ENCODE results near the gene RBFOX2. TPM values are rescaled to one million over a fixed set of nuclear protein-coding genes. Genes with fewer than 3 reads are reported as not detected.

RBFOX2 gene
- total and polyA plus RNA-seq, 2 donors (not counting 1 experiment from before 2014, with no cell fraction given) = 173 to 190 TPM

GRCh38 chr22:36069368-36069767, 40.7 kb upstream of the RBFOX2 start:
- no peaks in the 10 kb centered on the region for H3K36me3 ChIP-seq (ENCODE audit: control insufficient read depth, insufficient read depth, low read length)
- DNase-seq (ENCODE audit: low read depth in 2 of 2) = no peak
- H3K79me2 ChIP-seq (ENCODE audit: control insufficient read depth, insufficient read depth, low read length) = no peaks in the 10 kb centered on the region
- no peaks in the 10 kb centered on the region for H3K27me3 ChIP-seq (ENCODE audit: control insufficient read depth, insufficient read depth, low read length)
- TF ChIP-seq CTCF (conservative IDR thresholded peaks at IDR 0.05 in 1 of 2, IDR thresholded peaks at IDR 0.05 in 1 of 2; ENCODE audit: low read depth in 1 of 2, low read length in 2 of 2) (no peak), EZH2 (IDR thresholded peaks at IDR 0.05; ENCODE audit: low read length, missing control alignments) (no peak)
- H3K4me2 ChIP-seq (ENCODE audit: extremely low read depth, insufficient read depth, low read length) = no peak overlapping the region
- no peak overlapping the region for H3K4me3 ChIP-seq (replicated peaks in 1 of 4; ENCODE audit: control extremely low read depth in 1 of 4, insufficient read depth in 1 of 4, low read depth in 3 of 4, low read length in 4 of 4)
- no peaks in the 10 kb centered on the region for H3K9me3 ChIP-seq (ENCODE audit: control insufficient read depth, insufficient read depth, low read depth, low read length)
- peaks cover 3% of the 10 kb centered on the region for H3K4me1 ChIP-seq (ENCODE audit: control insufficient read depth, extremely low read depth, insufficient read depth, low read length)
- no peak overlapping the region for H3K27ac ChIP-seq (ENCODE audit: insufficient read depth, low read length)
- no peaks in the 10 kb centered on the region for H4K20me1 ChIP-seq (ENCODE audit: control insufficient read depth, extremely low read depth, insufficient read depth, low read length)
- H2AFZ ChIP-seq (ENCODE audit: low read length) = no peak overlapping the region
- H3K9ac ChIP-seq (ENCODE audit: insufficient read depth, low read length) = no peak overlapping the region

- Histone ChIP-seq H3K27ac (ENCODE audit: insufficient read depth, low read length) (no peak overlapping the region), H2AFZ (ENCODE audit: low read length) (no peak overlapping the region), H4K20me1 (ENCODE audit: control insufficient read depth, extremely low read depth, insufficient read depth, low read length) (no peaks in the 10 kb centered on the region), H3K27me3 (ENCODE audit: control insufficient read depth, insufficient read depth, low read length) (no peaks in the 10 kb centered on the region), H3K4me3 (replicated peaks in 1 of 4; ENCODE audit: control extremely low read depth in 1 of 4, insufficient read depth in 1 of 4, low read depth in 3 of 4, low read length in 4 of 4) (no peak overlapping the region), H3K4me2 (ENCODE audit: extremely low read depth, insufficient read depth, low read length) (no peak overlapping the region), H3K4me1 (ENCODE audit: control insufficient read depth, extremely low read depth, insufficient read depth, low read length) (peaks cover 3% of the 10 kb centered on the region), H3K36me3 (ENCODE audit: control insufficient read depth, insufficient read depth, low read length) (no peaks in the 10 kb centered on the region), H3K9ac (ENCODE audit: insufficient read depth, low read length) (no peak overlapping the region), H3K79me2 (ENCODE audit: control insufficient read depth, insufficient read depth, low read length) (no peaks in the 10 kb centered on the region), H3K9me3 (ENCODE audit: control insufficient read depth, insufficient read depth, low read depth, low read length) (no peaks in the 10 kb centered on the region)
- no peak for DNase-seq (ENCODE audit: low read depth in 2 of 2)
- TF ChIP-seq EZH2 (IDR thresholded peaks at IDR 0.05; ENCODE audit: low read length, missing control alignments) (no peak), CTCF (conservative IDR thresholded peaks at IDR 0.05 in 1 of 2, IDR thresholded peaks at IDR 0.05 in 1 of 2; ENCODE audit: low read depth in 1 of 2, low read length in 2 of 2) (no peak)
Observed at GRCh38 chr22:36068776-36069344, 40.2 kb upstream of the RBFOX2 start.

GRCh38 chr22:36067235-36067558, 38.6 kb upstream of the RBFOX2 start:
- no peak overlapping the region for H3K9ac ChIP-seq (ENCODE audit: insufficient read depth, low read length)
- H4K20me1 ChIP-seq (ENCODE audit: control insufficient read depth, extremely low read depth, insufficient read depth, low read length) = no peaks in the 10 kb centered on the region
- TF ChIP-seq EZH2 (IDR thresholded peaks at IDR 0.05; ENCODE audit: low read length, missing control alignments) (no peak), CTCF (conservative IDR thresholded peaks at IDR 0.05 in 1 of 2, IDR thresholded peaks at IDR 0.05 in 1 of 2; ENCODE audit: low read depth in 1 of 2, low read length in 2 of 2) (no peak)
- H3K27me3 ChIP-seq (ENCODE audit: control insufficient read depth, insufficient read depth, low read length) = no peaks in the 10 kb centered on the region
- no peak overlapping the region for H3K4me3 ChIP-seq (replicated peaks in 1 of 4; ENCODE audit: control extremely low read depth in 1 of 4, insufficient read depth in 1 of 4, low read depth in 3 of 4, low read length in 4 of 4)
- no peak overlapping the region for H3K4me2 ChIP-seq (ENCODE audit: extremely low read depth, insufficient read depth, low read length)
- H3K79me2 ChIP-seq (ENCODE audit: control insufficient read depth, insufficient read depth, low read length) = no peaks in the 10 kb centered on the region
- no peak overlapping the region for H2AFZ ChIP-seq (ENCODE audit: low read length)
- no peaks in the 10 kb centered on the region for H3K36me3 ChIP-seq (ENCODE audit: control insufficient read depth, insufficient read depth, low read length)
- H3K9me3 ChIP-seq (ENCODE audit: control insufficient read depth, insufficient read depth, low read depth, low read length) = no peaks in the 10 kb centered on the region
- H3K27ac ChIP-seq (ENCODE audit: insufficient read depth, low read length) = no peak overlapping the region
- H3K4me1 ChIP-seq (ENCODE audit: control insufficient read depth, extremely low read depth, insufficient read depth, low read length) = peaks cover 3% of the 10 kb centered on the region
- DNase-seq (ENCODE audit: low read depth in 2 of 2) = no peak

Measured in fibroblast of lung (primary cell).